ENCODE data around the gene APC2. TPM values are rescaled to one million over a fixed set of nuclear protein-coding genes. Genes with fewer than 3 reads are reported as not detected.

The APC2 gene
- total RNA-seq, 4 donors from 2014 or later = 0.02 to 1.2 (median 0.35) TPM

DNA sequence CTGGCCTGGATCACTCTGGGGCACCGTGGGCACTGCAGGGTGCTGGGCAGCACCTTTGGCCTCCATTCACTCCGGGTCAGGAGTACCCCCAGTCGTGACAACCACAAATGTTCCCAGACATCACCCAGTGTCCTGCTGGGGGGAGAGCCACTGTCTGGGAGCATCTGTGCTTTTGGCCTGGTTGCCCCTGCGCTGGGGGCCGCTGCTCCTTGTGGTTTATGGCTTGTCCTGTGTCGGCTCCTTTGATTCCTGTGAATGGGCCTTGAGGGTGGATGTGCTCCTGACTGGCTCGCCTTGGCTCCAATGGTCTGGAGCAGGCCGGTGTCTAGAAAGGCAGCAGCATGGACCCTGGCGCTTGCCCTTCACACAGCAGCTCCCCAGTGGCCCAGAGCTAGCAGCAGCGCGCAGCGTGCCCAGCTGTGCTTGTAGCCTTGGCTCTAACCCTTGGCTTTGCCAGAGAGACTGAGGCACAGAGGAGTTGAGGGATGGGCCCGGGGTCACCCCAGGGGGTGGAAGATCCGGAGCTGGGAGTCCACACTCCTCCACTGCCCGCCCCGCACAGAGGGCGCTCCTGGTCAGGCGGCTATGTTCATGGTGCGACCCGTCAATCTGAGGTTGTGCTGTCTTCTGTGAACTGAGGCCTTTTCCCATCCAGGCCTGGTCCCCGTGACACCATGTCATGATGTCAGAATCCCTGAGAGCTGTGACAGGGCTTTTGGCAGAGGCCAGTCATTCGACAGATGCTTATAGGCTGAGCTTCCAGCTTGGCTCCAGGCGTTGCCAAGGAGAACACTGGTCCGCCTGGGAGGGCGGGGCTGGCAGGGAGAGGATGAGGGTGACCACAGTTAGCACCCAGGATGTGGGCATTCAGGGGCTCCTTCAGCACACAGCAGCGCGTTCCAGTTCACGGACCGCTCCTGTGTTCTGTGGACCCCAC, 38.4 kb upstream of the APC2 start:
- Histone ChIP-seq H3K4me3 (peak overlapping the region in 1 of 2 donors; percentile 4), H3K9me3 (no peaks in the 10 kb centered on the region), H3K36me3 (peaks cover 0 to 11% of the 10 kb centered on the region in 2 donors), H3K27me3 (no peaks in the 10 kb centered on the region), H3K27ac (peak overlapping the region in 3 of 4 donors; percentile 56 to 98 (median 78)), H3K4me1 (peaks cover 3 to 87% (median 61%) of the 10 kb centered on the region in 3 donors)
- 60 to 100% methylated on average over 1 of the region's 29 CpGs for WGBS, 2 donors (ENCODE audit: low coverage in 1 of 2)
- ATAC-seq = no peak
- no peak for TF ChIP-seq POLR2AphosphoS5 (IDR thresholded peaks at IDR 0.05)
- TF ChIP-seq, protein P1, sequence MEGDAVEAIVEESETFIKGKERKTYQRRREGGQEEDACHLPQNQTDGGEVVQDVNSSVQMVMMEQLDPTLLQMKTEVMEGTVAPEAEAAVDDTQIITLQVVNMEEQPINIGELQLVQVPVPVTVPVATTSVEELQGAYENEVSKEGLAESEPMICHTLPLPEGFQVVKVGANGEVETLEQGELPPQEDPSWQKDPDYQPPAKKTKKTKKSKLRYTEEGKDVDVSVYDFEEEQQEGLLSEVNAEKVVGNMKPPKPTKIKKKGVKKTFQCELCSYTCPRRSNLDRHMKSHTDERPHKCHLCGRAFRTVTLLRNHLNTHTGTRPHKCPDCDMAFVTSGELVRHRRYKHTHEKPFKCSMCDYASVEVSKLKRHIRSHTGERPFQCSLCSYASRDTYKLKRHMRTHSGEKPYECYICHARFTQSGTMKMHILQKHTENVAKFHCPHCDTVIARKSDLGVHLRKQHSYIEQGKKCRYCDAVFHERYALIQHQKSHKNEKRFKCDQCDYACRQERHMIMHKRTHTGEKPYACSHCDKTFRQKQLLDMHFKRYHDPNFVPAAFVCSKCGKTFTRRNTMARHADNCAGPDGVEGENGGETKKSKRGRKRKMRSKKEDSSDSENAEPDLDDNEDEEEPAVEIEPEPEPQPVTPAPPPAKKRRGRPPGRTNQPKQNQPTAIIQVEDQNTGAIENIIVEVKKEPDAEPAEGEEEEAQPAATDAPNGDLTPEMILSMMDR (IDR thresholded peaks at IDR 0.05) = no peak
- no peak for TF ChIP-seq EP300 (IDR thresholded peaks at IDR 0.05)
- TF ChIP-seq POLR2A (IDR thresholded peaks at IDR 0.05) = no peak

GRCh38 chr19:1412323-1412923, 37.5 kb upstream of the APC2 start:
- Histone ChIP-seq H3K27ac (peak overlapping the region in 3 of 4 donors; percentile 26 to 98 (median 78)), H3K36me3 (peaks cover 0 to 11% of the 10 kb centered on the region in 2 donors), H3K9me3 (no peaks in the 10 kb centered on the region), H3K4me1 (peaks cover 3 to 91% (median 70%) of the 10 kb centered on the region in 3 donors), H3K4me3 (no peak overlapping the region), H3K27me3 (no peaks in the 10 kb centered on the region)
- no peak for TF ChIP-seq POLR2A (IDR thresholded peaks at IDR 0.05)
- no peak for TF ChIP-seq POLR2AphosphoS5 (IDR thresholded peaks at IDR 0.05)
- TF ChIP-seq, protein P1 (IDR thresholded peaks at IDR 0.05) = no peak
- no peak for TF ChIP-seq EP300 (IDR thresholded peaks at IDR 0.05)
- no peak for ATAC-seq
- WGBS, 2 donors (ENCODE audit: low coverage in 1 of 2) = 85% methylated on average over 5 of the region's 21 CpGs; no CpG with 5 or more reads in 1 of the 2 donors

DNA sequence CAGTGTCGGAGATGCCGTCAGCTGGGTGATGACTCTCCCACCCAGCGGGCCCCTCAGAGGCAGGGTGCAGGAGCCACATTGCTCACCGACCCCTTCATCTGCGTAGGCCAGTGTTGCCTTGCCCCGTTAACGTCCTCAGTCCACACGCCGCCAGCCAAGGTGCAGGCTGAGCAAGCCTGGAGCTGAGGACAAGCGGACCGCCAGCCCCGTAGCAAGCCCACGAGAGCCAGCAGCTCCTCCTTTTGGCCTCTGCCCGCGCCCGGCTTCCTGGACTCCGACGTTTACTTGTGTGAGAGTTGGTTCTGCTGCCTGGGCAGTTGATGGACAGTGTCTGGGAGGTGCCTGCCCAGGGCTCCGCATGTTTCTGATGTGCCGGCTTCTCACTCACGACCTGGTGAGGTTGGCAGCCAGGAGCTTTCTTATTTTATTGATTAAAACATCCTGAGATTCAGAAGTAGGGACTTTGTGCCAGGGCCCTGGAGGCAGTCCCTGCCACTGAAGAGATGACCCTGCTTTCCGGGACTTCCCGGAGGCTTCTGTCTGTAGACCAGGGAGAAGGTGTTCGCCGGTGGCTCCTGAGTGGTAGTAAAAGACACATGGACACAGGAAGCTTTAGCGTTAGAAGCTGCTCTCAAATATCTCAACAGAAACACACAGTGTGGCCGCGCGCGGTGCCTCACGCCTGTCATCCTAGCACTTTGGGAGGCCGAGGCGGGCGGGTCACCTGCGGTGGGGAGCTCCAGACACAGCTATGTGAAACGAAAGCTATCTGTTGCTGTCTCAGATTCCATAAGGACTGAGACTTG, 36.7 kb upstream of the APC2 start:
- Histone ChIP-seq H3K4me1 (peaks cover 3 to 99% (median 76%) of the 10 kb centered on the region in 3 donors), H3K4me3 (no peak overlapping the region), H3K27ac (peak overlapping the region in 1 of 4 donors; percentile 78), H3K27me3 (no peaks in the 10 kb centered on the region), H3K36me3 (peaks cover 0 to 11% of the 10 kb centered on the region in 2 donors), H3K9me3 (no peaks in the 10 kb centered on the region)
- TF ChIP-seq POLR2A (IDR thresholded peaks at IDR 0.05) = no peak
- TF ChIP-seq EP300 (IDR thresholded peaks at IDR 0.05) = no peak
- TF ChIP-seq, protein P1 (IDR thresholded peaks at IDR 0.05) = no peak
- TF ChIP-seq POLR2AphosphoS5 (IDR thresholded peaks at IDR 0.05) = no peak
- WGBS, 2 donors (ENCODE audit: low coverage in 1 of 2) = 71 to 76% methylated on average over 2 to 25 of the region's 36 CpGs
- ATAC-seq = no peak

GRCh38 chr19:1416014-1416841, 33.7 kb upstream of the APC2 start:
- H3K27me3 ChIP-seq = no peaks in the 10 kb centered on the region
- no CpG with 5 or more reads among the region's 28 CpGs for WGBS, 2 donors (ENCODE audit: low coverage in 1 of 2)
- TF ChIP-seq EP300 (IDR thresholded peaks at IDR 0.05) (no peak), POLR2AphosphoS5 (IDR thresholded peaks at IDR 0.05) (no peak), POLR2A (IDR thresholded peaks at IDR 0.05) (no peak)
- TF ChIP-seq, protein P1 (IDR thresholded peaks at IDR 0.05) = no peak
- H3K4me1 ChIP-seq = peaks cover 0 to 84% (median 52%) of the 10 kb centered on the region in 3 donors
- H3K36me3 ChIP-seq = peaks cover 0 to 41% of the 10 kb centered on the region in 2 donors
- H3K4me3 ChIP-seq = peak overlapping the region in 1 of 2 donors; percentile 26
- H3K27ac ChIP-seq = peak overlapping the region; percentile 11 to 86 (median 76)
- no peak for ATAC-seq
- H3K9me3 ChIP-seq = no peaks in the 10 kb centered on the region
